IPS-18a (cell line): Measurements from ENCODE around the gene DUSP6.

Experiments
- H3K27ac ChIP-seq: one replicate; pipeline ENCODE4 v1.5.1; 2013; ENCODE audit warnings: low read length
- H3K27me3 ChIP-seq: one replicate; pipeline ENCODE4 v1.6.1; 2013; ENCODE audit warnings: mild to moderate bottlenecking, low read length; ENCODE audit not compliant: control insufficient read depth, insufficient read depth
- H3K36me3 ChIP-seq: one replicate; pipeline ENCODE4 v1.6.1; 2013; ENCODE audit warnings: low read depth, low read length; ENCODE audit not compliant: control insufficient read depth
- H3K4me1 ChIP-seq: one replicate; pipeline ENCODE4 v1.6.1; 2013; ENCODE audit warnings: low read depth, low read length; ENCODE audit not compliant: control insufficient read depth
- H3K4me3 ChIP-seq: one replicate; pipeline ENCODE4 v1.5.1; 2013; ENCODE audit warnings: low read length
- H3K9ac ChIP-seq: one replicate; pipeline ENCODE4 v1.6.1; 2013; ENCODE audit warnings: mild to moderate bottlenecking, low read length, moderate library complexity
- H3K9me3 ChIP-seq: one replicate; pipeline ENCODE4 v1.6.1; 2013; ENCODE audit warnings: low read depth, low read length; ENCODE audit not compliant: control insufficient read depth

The DUSP6 gene

GRCh38 chr12:89356069-89356665 lies 3.9 kb upstream of the DUSP6 start:
- Histone ChIP-seq H3K4me3 (no peak overlapping the region), H3K27ac (no peak overlapping the region), H3K9ac (no peak overlapping the region), H3K9me3 (no peaks in the 10 kb centered on the region), H3K36me3 (no peaks in the 10 kb centered on the region), H3K27me3 (peaks cover 43% of the 10 kb centered on the region), H3K4me1 (peaks cover 33% of the 10 kb centered on the region)

GRCh38 chr12:89355243-89356068 lies 3.2 kb upstream of the DUSP6 start:
- H3K9ac ChIP-seq = peak overlapping the region; percentile 97
- H3K9me3 ChIP-seq = no peaks in the 10 kb centered on the region
- no peak overlapping the region for H3K27ac ChIP-seq
- H3K4me1 ChIP-seq = peaks cover 33% of the 10 kb centered on the region
- H3K4me3 ChIP-seq = peak overlapping the region; percentile 97
- peaks cover 1% of the 10 kb centered on the region for H3K36me3 ChIP-seq
- H3K27me3 ChIP-seq = peaks cover 50% of the 10 kb centered on the region

GRCh38 chr12:89354612-89355067 lies 2.3 kb upstream of the DUSP6 start:
- Histone ChIP-seq H3K27ac (peak overlapping the region; percentile 2), H3K36me3 (peaks cover 9% of the 10 kb centered on the region), H3K4me3 (peak overlapping the region; percentile 97), H3K9ac (peak overlapping the region; percentile 97), H3K9me3 (no peaks in the 10 kb centered on the region), H3K4me1 (peaks cover 30% of the 10 kb centered on the region), H3K27me3 (peaks cover 52% of the 10 kb centered on the region)

- peaks cover 35% of the 10 kb centered on the region for H3K4me1 ChIP-seq
- peak overlapping the region; percentile 97 for H3K4me3 ChIP-seq
- H3K36me3 ChIP-seq = peaks cover 15% of the 10 kb centered on the region
- peak overlapping the region; percentile 97 for H3K9ac ChIP-seq
- peaks cover 58% of the 10 kb centered on the region for H3K27me3 ChIP-seq
- H3K27ac ChIP-seq = peak overlapping the region; percentile 95
- H3K9me3 ChIP-seq = no peaks in the 10 kb centered on the region
These were observed 1.7 kb upstream of the DUSP6 start for GRCh38 chr12:89353823-89354611.

GRCh38 chr12:89353188-89353822 lies 1.0 kb upstream of the DUSP6 start:
- peak overlapping the region; percentile 95 for H3K27ac ChIP-seq
- peaks cover 43% of the 10 kb centered on the region for H3K4me1 ChIP-seq
- H3K27me3 ChIP-seq = peaks cover 64% of the 10 kb centered on the region
- H3K36me3 ChIP-seq = peaks cover 22% of the 10 kb centered on the region
- H3K4me3 ChIP-seq = peak overlapping the region; percentile 97
- no peaks in the 10 kb centered on the region for H3K9me3 ChIP-seq
- H3K9ac ChIP-seq = peak overlapping the region; percentile 97

GRCh38 chr12:89352242-89352491 lies 134 bp downstream of the DUSP6 start:
- Histone ChIP-seq H3K4me1 (peaks cover 47% of the 10 kb centered on the region), H3K9ac (peak overlapping the region; percentile 97), H3K36me3 (peaks cover 33% of the 10 kb centered on the region), H3K27ac (peak overlapping the region; percentile 80), H3K4me3 (peak overlapping the region; percentile 97), H3K27me3 (peaks cover 64% of the 10 kb centered on the region), H3K9me3 (no peaks in the 10 kb centered on the region)

GRCh38 chr12:89351489-89352241 lies 636 bp downstream of the DUSP6 start:
- H3K27ac ChIP-seq = peak overlapping the region; percentile 80
- peak overlapping the region; percentile 97 for H3K4me3 ChIP-seq
- peak overlapping the region; percentile 97 for H3K9ac ChIP-seq
- no peaks in the 10 kb centered on the region for H3K9me3 ChIP-seq
- peaks cover 64% of the 10 kb centered on the region for H3K27me3 ChIP-seq
- peaks cover 48% of the 10 kb centered on the region for H3K4me1 ChIP-seq
- H3K36me3 ChIP-seq = peaks cover 34% of the 10 kb centered on the region

- Histone ChIP-seq H3K4me1 (peaks cover 50% of the 10 kb centered on the region), H3K9me3 (no peaks in the 10 kb centered on the region), H3K27ac (peak overlapping the region; percentile 77), H3K36me3 (peaks cover 34% of the 10 kb centered on the region), H3K27me3 (peaks cover 59% of the 10 kb centered on the region), H3K4me3 (peak overlapping the region; percentile 97), H3K9ac (peak overlapping the region; percentile 97)
These were observed 1.4 kb downstream of the DUSP6 start for GRCh38 chr12:89350630-89351488.

GRCh38 chr12:89350260-89350629 lies 2.1 kb downstream of the DUSP6 start:
- Histone ChIP-seq H3K27ac (peak overlapping the region; percentile 77), H3K9me3 (no peaks in the 10 kb centered on the region), H3K4me3 (peak overlapping the region; percentile 97), H3K27me3 (peaks cover 53% of the 10 kb centered on the region), H3K4me1 (peaks cover 49% of the 10 kb centered on the region), H3K36me3 (peaks cover 34% of the 10 kb centered on the region), H3K9ac (peak overlapping the region; percentile 97)

GRCh38 chr12:89349814-89350213 lies 2.5 kb downstream of the DUSP6 start:
- Histone ChIP-seq H3K4me3 (peak overlapping the region; percentile 97), H3K27me3 (peaks cover 49% of the 10 kb centered on the region), H3K9me3 (no peaks in the 10 kb centered on the region), H3K36me3 (peaks cover 34% of the 10 kb centered on the region), H3K4me1 (peaks cover 49% of the 10 kb centered on the region), H3K27ac (peak overlapping the region; percentile 77), H3K9ac (peak overlapping the region; percentile 97)
